DND-41 (cell line): ENCODE data around the gene MPZ.

Experiments used
- CTCF ChIP-seq: IDR thresholded peaks from 2 replicates; pipeline ENCODE4 v1.5.1; 2012; ENCODE audit warnings: borderline replicate concordance, low read length, moderate library complexity, mild to moderate bottlenecking; ENCODE audit not compliant: poor library complexity, severe bottlenecking; ENCODE audit errors: extremely low read depth
- EZH2 ChIP-seq: IDR thresholded peaks from 3 replicates; pipeline ENCODE4 v1.6.1; 2012; ENCODE audit warnings: borderline replicate concordance, low read depth, mild to moderate bottlenecking, moderate library complexity, low read length, inconsistent platforms; ENCODE audit not compliant: severe bottlenecking

- TF ChIP-seq CTCF: no peak
- TF ChIP-seq EZH2: no peak
Observed at GRCh38 chr1:161285113-161285512, 24.7 kb downstream of the MPZ start.
